SJSA1 (cell line): ENCODE data around the gene HNRNPUL1. TPM values are rescaled to one million over a fixed set of nuclear protein-coding genes. Genes with fewer than 3 reads are reported as not detected.
A peak's percentile ranks its signal among the peaks of the same experiment; 100 is the strongest.

Source experiments
- DNase-seq, 2 experiments: peaks; one replicate each; pipeline ENCODE4 v3.0.0-alpha.2; 2015 to 2020; ENCODE audit warnings: low spot score in 2 of 2, low read depth in 1 of 2
- H3K27ac ChIP-seq: fragments of 250-450 bp; sonication (Bioruptor Pico); 2 replicates; pipeline ENCODE4 v1.5.1; 2020; ENCODE audit warnings: mild to moderate bottlenecking, moderate library complexity
- H3K27me3 ChIP-seq: fragments of 250-450 bp; sonication (Bioruptor Pico); replicated peaks from 2 replicates; pipeline ENCODE4 v1.5.1; 2020; ENCODE audit warnings: mild to moderate bottlenecking, moderate library complexity
- H3K36me3 ChIP-seq: fragments of 250-450 bp; sonication (Bioruptor Pico); 2 replicates; pipeline ENCODE4 v1.5.1; 2020; ENCODE audit warnings: mild to moderate bottlenecking
- H3K4me1 ChIP-seq: fragments of 250-450 bp; sonication (Bioruptor Pico); replicated peaks from 2 replicates; pipeline ENCODE4 v1.6.1; 2021; ENCODE audit warnings: mild to moderate bottlenecking
- H3K4me3 ChIP-seq: fragments of 250-450 bp; sonication (Bioruptor Pico); 2 replicates; pipeline ENCODE4 v1.5.1; 2020; ENCODE audit warnings: mild to moderate bottlenecking
- H3K9me3 ChIP-seq: fragments of 250-450 bp; sonication (Bioruptor Pico); replicated peaks from 2 replicates; pipeline ENCODE4 v1.5.1; 2020; ENCODE audit warnings: mild to moderate bottlenecking
- total RNA-seq: library from RNA; depleted of rRNA; stranded (reverse); fragments of >200 nt; shearing (Covaris generic); gene quantifications from 2 replicates; pipeline ENCODE4 v1.2.3, GENCODE V29; 2014

HNRNPUL1 gene
- total RNA-seq, 1 experiment from 2014 or later, result 162 TPM

DNA sequence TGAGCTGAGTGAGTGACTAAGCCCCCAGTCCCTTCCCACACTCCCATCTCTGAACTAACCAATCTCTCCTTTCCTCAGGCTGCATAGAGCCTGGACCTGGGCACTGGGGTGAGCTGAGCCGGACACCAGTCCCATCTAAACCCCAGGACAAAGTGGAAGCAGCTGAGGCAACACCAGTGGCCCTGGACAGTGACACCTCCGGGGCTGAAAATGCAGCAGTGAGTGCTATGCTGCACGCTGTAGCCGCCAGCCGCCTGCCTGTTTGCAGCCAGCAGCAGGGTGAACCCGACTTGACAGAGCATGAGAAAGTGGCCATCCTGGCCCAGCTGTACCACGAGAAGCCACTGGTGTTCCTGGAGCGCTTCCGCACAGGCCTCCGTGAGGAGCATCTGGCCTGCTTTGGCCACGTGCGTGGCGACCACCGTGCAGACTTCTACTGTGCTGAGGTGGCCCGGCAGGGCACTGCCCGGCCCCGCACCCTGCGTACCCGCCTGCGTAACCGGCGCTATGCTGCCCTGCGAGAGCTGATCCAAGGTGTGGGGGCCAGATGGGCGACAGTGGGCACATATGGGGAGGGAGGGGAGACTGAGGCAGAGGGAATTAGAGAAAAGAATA lies 52.2 kb downstream of the HNRNPUL1 start:
- H3K27me3 ChIP-seq, result no peaks in the 10 kb centered on the region
- no peak overlapping the region for H3K27ac ChIP-seq
- H3K9me3 ChIP-seq, result no peaks in the 10 kb centered on the region
- no peak for DNase-seq
- peaks cover 91% of the 10 kb centered on the region for H3K36me3 ChIP-seq
- H3K4me3 ChIP-seq, result no peak overlapping the region
- peaks cover 13% of the 10 kb centered on the region for H3K4me1 ChIP-seq

DNA sequence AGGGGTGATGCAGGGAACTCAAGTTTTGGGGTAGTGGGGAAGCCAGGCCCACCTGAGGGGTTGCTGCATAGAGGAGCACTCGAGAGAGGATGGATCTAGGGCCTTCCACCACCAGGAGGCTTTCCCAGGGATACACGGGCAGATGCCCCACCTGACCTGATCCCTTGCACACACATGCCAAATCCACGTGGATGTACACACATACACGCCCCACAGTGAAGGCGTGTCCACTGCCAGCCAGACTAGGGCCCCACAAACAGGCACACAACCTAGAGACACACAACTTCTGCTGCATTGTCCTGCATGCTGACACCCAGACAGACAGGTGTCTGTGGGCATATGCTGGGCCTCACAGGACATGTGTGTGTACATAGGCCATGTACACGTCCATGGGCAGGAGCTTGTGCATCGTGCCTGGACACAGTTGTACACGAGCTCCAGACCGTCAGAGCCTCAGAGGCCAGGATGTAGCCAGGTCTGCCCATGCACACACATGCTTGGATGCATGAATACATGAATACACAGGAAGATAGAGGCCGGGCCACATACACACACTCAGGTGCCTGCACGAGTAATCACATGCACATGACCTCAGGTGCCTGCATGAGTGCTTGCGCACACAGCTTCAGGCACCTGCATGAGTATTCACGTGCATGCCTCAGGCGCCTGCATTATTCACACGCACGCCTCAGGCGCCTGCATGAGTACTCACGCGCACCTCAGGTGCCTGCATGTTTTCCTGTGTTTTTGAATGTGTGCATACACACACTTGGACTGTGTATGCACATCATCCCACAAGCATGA lies 54.7 kb downstream of the HNRNPUL1 start:
- Histone ChIP-seq H3K27ac (no peak overlapping the region), H3K36me3 (peaks cover 80% of the 10 kb centered on the region), H3K4me3 (no peak overlapping the region), H3K27me3 (no peaks in the 10 kb centered on the region), H3K9me3 (no peaks in the 10 kb centered on the region), H3K4me1 (peaks cover 34% of the 10 kb centered on the region)
- DNase-seq, result no peak

DNA sequence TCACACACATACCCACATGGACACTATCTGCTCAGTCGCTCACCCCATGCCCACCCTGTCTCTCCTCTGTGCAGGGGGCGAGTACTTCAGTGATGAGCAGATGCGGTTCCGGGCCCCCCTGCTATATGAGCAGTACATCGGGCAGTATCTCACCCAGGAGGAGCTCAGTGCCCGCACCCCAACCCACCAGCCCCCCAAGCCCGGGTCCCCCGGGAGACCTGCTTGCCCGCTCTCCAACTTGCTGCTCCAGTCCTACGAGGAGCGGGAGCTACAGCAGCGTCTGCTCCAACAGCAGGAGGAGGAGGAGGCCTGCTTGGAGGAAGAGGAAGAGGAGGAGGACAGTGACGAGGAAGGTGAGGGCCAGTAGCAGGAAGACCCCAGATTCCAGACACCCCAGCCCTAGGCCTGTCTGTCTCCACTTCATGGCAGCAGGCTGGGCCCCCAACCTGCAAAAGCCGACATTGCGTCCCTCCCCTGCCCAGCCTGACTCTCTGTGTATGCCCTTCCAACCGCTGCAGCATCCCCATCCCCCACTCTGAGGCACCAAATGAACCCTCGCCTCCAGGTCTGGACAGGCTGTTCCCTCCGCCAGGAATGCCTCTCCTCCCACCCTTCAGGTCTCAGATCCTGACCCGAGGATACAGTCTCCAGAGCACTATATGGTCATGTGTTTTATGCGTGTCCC lies 55.5 kb downstream of the HNRNPUL1 start:
- Histone ChIP-seq H3K4me3 (no peak overlapping the region), H3K4me1 (peaks cover 41% of the 10 kb centered on the region), H3K27ac (no peak overlapping the region), H3K9me3 (no peaks in the 10 kb centered on the region), H3K27me3 (no peaks in the 10 kb centered on the region), H3K36me3 (peaks cover 79% of the 10 kb centered on the region)
- no peak for DNase-seq

DNA sequence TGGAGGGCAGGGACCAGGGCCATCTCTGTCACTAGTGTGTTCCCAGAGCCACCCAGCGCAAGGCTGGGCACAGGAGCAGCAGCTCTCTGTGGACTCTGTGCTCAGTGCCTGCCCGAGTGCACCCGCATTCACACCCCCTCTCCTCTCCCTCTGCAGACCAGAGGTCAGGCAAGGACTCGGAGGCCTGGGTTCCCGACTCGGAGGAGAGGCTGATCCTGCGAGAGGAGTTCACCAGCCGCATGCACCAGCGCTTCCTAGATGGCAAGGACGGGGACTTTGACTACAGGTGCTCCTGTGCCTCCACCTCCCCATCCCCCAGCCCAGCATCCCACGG lies 56.0 kb downstream of the HNRNPUL1 start:
- H3K9me3 ChIP-seq, result no peaks in the 10 kb centered on the region
- H3K27ac ChIP-seq, result no peak overlapping the region
- no peaks in the 10 kb centered on the region for H3K27me3 ChIP-seq
- H3K4me1 ChIP-seq, result peaks cover 46% of the 10 kb centered on the region
- DNase-seq, result no peak
- H3K36me3 ChIP-seq, result peaks cover 75% of the 10 kb centered on the region
- H3K4me3 ChIP-seq, result no peak overlapping the region

DNA sequence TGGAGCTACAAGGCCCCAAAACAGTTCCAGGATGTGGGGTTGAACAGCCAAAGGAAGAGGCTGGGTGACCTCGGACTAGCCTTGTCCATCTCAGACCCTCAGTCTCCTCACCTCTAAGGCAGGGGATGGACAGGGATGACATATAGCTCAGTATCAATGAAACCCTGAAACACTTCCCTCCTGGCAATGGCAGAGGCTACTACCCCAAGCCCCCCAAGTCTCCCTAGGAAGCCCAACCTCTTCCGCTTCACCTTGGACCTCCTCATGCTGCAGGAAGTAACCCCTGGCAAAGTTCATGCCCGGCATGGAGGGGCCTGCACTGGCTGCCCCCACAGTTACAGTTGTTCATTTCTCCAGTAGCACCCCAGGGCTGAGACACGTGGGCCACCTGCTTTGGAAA lies 56.4 kb downstream of the HNRNPUL1 start:
- Histone ChIP-seq H3K9me3 (no peaks in the 10 kb centered on the region), H3K36me3 (peaks cover 75% of the 10 kb centered on the region), H3K4me3 (no peak overlapping the region), H3K27me3 (no peaks in the 10 kb centered on the region), H3K4me1 (peaks cover 50% of the 10 kb centered on the region), H3K27ac (no peak overlapping the region)
- DNase-seq, result no peak

DNA sequence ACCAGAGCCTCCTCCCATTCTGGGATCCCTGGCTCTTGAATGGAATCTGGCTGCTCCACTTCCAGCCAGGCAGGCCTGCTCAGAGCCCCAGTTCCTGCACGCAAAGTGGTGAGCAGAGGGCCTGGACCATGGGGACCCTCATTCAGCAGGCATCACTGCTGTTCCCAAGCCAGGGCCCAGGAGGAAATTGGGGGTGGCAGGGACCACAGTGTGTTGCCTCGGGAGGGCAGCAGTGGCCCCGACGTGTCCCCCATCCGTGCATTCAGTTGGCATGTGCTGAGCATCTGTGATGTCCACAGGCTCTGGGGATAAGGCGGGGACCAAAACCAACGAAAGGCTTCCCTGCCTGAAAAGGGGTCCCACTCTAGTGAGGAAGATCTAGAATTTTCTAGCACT lies 57.0 kb downstream of the HNRNPUL1 start:
- H3K27ac ChIP-seq, result peak overlapping the region; percentile 27
- H3K4me1 ChIP-seq, result peaks cover 57% of the 10 kb centered on the region
- no peaks in the 10 kb centered on the region for H3K27me3 ChIP-seq

DNA sequence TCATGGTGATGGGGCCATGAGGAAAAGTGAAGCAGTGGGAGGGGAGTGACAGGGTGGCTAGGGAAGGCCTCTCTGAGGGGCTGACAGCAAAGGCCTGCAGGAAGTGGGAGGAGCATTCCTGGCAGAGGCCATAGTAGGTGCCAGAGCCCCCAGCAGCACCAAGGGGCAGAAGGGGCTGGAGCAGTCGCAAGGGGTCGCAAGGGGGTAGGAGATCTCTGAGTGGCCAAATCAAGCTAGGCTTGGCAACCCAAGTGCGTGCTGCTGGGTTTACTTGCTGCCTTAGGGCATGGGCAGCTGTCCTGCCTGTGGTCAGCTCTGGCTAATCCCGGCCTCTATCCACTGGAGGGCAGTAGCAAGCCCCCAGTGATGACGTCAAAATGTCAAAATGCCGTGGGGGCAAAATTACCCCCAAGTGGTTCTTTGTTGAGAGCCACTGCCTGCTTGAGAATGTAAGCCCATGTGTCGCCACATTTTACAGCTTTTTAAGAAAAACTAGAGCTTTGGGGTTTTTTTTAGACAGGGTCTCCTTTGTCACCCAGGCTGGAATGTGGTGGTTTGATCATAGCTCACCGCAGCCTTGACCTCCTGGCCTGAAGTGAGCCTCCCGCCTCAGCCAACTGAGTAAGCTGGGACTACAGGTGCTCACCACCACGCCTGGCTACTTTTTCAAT lies 57.6 kb downstream of the HNRNPUL1 start:
- peak; percentile 84 to 86 for DNase-seq
- Histone ChIP-seq H3K4me3 (no peak overlapping the region), H3K4me1 (peaks cover 62% of the 10 kb centered on the region), H3K27me3 (no peaks in the 10 kb centered on the region), H3K9me3 (no peaks in the 10 kb centered on the region), H3K36me3 (peaks cover 72% of the 10 kb centered on the region), H3K27ac (peak overlapping the region; percentile 27)

More for the DNA sequence above, 57.0 kb downstream of the HNRNPUL1 start:
- DNase-seq, result no peak
- Histone ChIP-seq H3K36me3 (peaks cover 73% of the 10 kb centered on the region), H3K4me3 (no peak overlapping the region), H3K9me3 (no peaks in the 10 kb centered on the region)

DNA sequence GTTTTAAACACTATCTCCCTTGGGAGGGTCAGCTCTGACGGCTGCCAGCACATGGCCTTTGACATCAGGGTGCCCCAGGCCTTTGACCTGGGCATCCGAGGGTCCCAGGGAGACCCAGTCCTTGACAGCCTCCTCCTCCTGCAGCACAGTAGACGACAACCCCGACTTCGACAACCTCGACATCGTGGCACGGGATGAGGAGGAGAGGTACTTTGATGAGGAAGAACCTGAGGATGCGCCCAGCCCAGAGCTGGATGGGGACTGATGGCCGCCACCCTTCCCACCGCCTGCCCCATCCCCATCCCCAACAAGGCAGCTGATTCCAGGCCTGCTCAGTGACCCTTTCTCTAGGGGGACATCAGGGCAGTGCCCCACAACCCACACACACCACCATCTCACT lies 58.3 kb downstream of the HNRNPUL1 start:
- no peaks in the 10 kb centered on the region for H3K9me3 ChIP-seq
- peak overlapping the region; percentile 93 for H3K27ac ChIP-seq
- no peaks in the 10 kb centered on the region for H3K27me3 ChIP-seq
- H3K4me3 ChIP-seq, result no peak overlapping the region
- H3K36me3 ChIP-seq, result peaks cover 70% of the 10 kb centered on the region
- H3K4me1 ChIP-seq, result peaks cover 69% of the 10 kb centered on the region
- DNase-seq, result no peak

DNA sequence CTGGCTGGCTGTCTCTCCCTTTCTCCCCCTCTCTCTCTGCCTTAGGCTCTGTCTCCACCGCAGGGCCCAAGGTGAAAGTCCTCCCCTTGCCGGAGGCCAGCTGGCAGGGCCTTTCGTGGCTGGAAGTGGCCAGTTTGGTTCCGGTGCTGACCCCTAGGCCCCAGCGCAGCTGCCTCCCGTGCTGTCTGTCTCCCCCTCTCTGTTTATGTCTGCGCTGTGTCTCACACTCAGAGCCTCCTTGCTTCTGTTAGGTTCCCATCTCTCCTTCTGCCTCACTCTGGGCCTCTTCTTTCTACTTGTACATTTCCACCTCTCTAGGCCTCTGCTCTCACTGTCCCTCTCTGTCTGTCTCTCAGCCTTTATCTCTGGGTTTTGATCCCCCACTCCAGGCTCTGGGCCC lies 58.9 kb downstream of the HNRNPUL1 start:
- Histone ChIP-seq H3K27ac (peak overlapping the region; percentile 93), H3K4me1 (peaks cover 75% of the 10 kb centered on the region), H3K36me3 (peaks cover 73% of the 10 kb centered on the region), H3K27me3 (no peaks in the 10 kb centered on the region), H3K9me3 (no peaks in the 10 kb centered on the region), H3K4me3 (no peak overlapping the region)
- DNase-seq, result peak in 1 of 2 experiments; percentile 74

DNA sequence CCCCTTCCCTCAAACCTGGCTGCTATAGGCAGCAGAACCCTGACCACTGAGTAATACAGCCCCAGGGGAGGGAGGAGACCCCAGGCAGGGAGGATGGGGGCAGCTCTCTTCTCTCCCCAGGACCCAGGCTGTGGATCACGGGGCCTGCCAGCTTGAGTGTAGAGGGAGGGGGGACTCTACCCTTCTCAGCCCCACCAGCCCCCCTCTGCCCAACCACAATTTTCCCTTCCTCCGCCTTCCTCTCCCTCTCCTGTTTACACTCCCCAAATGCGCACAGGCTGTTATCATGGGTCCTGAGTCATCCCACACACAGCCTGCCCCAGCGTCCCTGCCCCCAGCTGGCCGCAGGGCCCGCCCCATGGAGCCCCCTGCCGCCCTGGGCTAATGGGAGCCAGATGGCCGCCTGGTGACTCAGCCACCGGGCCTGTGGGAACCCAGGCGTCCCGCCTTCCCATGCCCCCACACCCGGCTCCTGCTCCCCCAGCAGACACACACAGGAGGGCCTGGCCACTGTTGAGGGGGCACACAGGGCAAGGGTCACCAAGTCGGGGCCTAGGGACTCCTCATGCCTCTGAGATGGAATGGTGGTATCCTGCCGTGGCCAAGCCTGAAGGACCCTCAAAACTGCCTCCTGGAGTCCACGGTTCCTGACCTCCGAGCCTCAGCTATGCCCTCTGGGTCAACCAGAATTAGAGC lies 59.4 kb downstream of the HNRNPUL1 start:
- DNase-seq, result peak; percentile 96 to 97
- peaks cover 81% of the 10 kb centered on the region for H3K4me1 ChIP-seq
- H3K4me3 ChIP-seq, result no peak overlapping the region
- no peaks in the 10 kb centered on the region for H3K27me3 ChIP-seq
- H3K9me3 ChIP-seq, result no peaks in the 10 kb centered on the region
- H3K36me3 ChIP-seq, result peaks cover 73% of the 10 kb centered on the region
- H3K27ac ChIP-seq, result peak overlapping the region; percentile 93

DNA sequence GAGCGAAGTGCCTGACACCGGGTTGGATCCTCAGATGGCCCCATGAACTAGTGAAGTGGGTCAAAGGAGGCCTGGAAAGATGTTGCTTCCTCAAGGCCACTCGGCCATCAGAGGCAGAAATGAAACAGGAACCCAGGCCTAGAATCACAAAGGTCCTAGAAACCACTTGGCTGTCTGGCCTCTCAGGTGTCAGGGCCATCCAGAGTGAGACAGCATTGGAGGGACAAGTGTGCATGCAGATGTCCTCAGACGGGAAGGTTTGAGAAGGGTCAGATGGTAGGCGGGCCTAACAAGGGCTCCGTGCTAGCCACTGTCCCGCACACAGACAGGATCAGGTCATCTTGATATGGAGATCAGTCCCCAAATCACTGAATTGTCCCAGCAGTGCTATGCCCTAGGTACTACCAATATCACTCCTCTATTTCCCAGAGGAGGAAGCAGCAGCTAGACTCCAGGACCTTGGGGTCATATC lies 60.1 kb downstream of the HNRNPUL1 start:
- peak in 1 of 2 experiments; percentile 56 for DNase-seq
- Histone ChIP-seq H3K36me3 (peaks cover 71% of the 10 kb centered on the region), H3K4me1 (peaks cover 85% of the 10 kb centered on the region), H3K4me3 (no peak overlapping the region), H3K9me3 (no peaks in the 10 kb centered on the region), H3K27ac (peak overlapping the region; percentile 93), H3K27me3 (no peaks in the 10 kb centered on the region)

DNA sequence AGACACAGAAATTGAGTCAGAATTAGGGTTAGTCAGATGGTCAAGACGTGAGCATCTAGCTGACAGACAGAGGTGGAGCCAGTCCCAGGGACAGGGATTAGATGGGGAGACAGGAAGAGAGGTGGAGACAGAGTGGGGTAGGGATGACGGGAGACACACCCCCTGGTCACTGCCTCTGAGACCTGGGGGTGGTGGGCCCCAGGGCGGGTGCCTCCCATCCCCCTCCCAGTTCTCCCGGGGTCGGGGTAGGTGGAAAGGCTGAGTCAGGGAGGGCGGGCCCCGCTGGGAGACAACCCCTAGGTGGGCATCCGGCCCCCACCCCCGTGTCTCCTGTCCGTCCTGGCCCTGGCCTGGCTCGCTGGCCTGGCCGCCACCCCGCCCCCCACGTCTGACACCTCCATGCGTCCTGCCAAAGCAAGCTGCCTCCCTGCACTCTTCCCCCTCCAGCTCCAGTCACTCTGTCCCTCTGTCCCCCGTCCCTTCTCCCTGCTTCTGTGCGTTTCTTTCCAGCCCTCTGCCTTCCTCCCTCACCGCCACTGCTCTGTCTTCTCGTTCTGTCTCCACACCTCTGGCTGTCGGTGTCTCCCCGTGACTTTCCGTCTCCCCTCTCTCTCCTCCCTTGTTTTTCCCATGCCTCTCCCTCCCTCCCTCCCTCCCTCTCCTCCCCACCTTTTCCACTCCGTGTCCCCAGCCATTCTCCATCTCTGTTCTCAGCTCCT lies 60.9 kb downstream of the HNRNPUL1 start:
- Histone ChIP-seq H3K27me3 (no peaks in the 10 kb centered on the region), H3K27ac (peak overlapping the region; percentile 93), H3K36me3 (peaks cover 70% of the 10 kb centered on the region), H3K4me1 (peaks cover 85% of the 10 kb centered on the region), H3K4me3 (no peak overlapping the region), H3K9me3 (no peaks in the 10 kb centered on the region)
- DNase-seq, result peak; percentile 93 to 95

DNA sequence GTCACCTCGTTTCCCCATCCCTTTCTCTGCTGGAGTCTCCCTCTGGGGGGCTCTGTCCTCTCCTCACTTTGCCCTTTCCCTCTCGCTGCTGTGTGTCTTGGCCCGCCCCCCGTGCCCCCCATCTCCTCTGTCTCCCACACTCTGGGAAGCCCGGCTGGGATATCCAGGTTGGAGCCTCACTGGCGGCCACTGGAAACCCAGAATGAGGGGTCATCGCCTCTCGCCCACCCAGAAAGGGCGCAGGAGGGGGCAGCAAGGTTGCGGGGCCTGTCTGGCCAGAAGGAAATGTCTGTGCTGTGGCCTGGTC lies 61.4 kb downstream of the HNRNPUL1 start:
- Histone ChIP-seq H3K4me3 (no peak overlapping the region), H3K4me1 (peaks cover 84% of the 10 kb centered on the region), H3K27ac (peak overlapping the region; percentile 93), H3K27me3 (no peaks in the 10 kb centered on the region), H3K36me3 (peaks cover 70% of the 10 kb centered on the region), H3K9me3 (no peaks in the 10 kb centered on the region)
- DNase-seq, result peak in 1 of 2 experiments; percentile 51
